Glomerular visceral epithelial cell (primary cell): ENCODE data around the gene CCND1.
"Not testable (repeated sequence)": the region's sequence is repeated elsewhere in the genome, so short reads cannot be mapped to it uniquely, and the experiment has no call there.

ENCODE experiments used
- DNase-seq: peaks from one replicate; pipeline ENCODE4 v3.0.0-alpha.2; 2016; ENCODE audit errors: extremely low spot score

The CCND1 gene

GRCh38 chr11:69666752-69667536 lies 26.0 kb downstream of the CCND1 start:
- no peak for DNase-seq

GRCh38 chr11:69667619-69668604 lies 27.0 kb downstream of the CCND1 start:
- DNase-seq: no peak

- no peak for DNase-seq
Observed at GRCh38 chr11:69669486-69669885, 28.5 kb downstream of the CCND1 start.

GRCh38 chr11:69670158-69670845 lies 29.3 kb downstream of the CCND1 start:
- DNase-seq: peak; percentile 79

- no peak for DNase-seq
Observed at GRCh38 chr11:69671734-69672465, 30.9 kb downstream of the CCND1 start.

GRCh38 chr11:69674267-69674885 lies 33.4 kb downstream of the CCND1 start:
- peak; percentile 36 for DNase-seq

- peak; percentile 93 for DNase-seq
Observed at GRCh38 chr11:69674886-69675714, 34.1 kb downstream of the CCND1 start, which contains the start of gene LTO1. Gene LTO1, minus strand, starts transcription at chr11:69675353. Its CDS starts 114 bp downstream, at chr11:69675239.

- DNase-seq: no peak
Observed at GRCh38 chr11:69677749-69678148, 36.8 kb downstream of the CCND1 start.

- no peak for DNase-seq
Observed at GRCh38 chr11:69680688-69681087, 39.7 kb downstream of the CCND1 start.

- no peak for DNase-seq
Observed at GRCh38 chr11:69682221-69682620, 41.3 kb downstream of the CCND1 start.

- DNase-seq: no peak
Observed at GRCh38 chr11:69682681-69683326, 41.8 kb downstream of the CCND1 start.

- peak; percentile 24 for DNase-seq
Observed at GRCh38 chr11:69683764-69684333, 42.9 kb downstream of the CCND1 start.

GRCh38 chr11:69684651-69685050 lies 43.7 kb downstream of the CCND1 start:
- no peak for DNase-seq

- no peak for DNase-seq
Observed at GRCh38 chr11:69685348-69685747, 44.4 kb downstream of the CCND1 start.

GRCh38 chr11:69686452-69686851 lies 45.5 kb downstream of the CCND1 start:
- DNase-seq: no peak

GRCh38 chr11:69686856-69687255 lies 45.9 kb downstream of the CCND1 start:
- DNase-seq: no peak

GRCh38 chr11:69687969-69688771 lies 47.2 kb downstream of the CCND1 start:
- DNase-seq: not testable (repeated sequence)
